ENCODE data around the gene ITPR2. TPM values are rescaled to one million over a fixed set of nuclear protein-coding genes. Genes with fewer than 3 reads are reported as not detected.

Gene ITPR2
- total and polyA plus RNA-seq, 4 donors = 1.5 to 84.8 (median 21.8) TPM

DNA sequence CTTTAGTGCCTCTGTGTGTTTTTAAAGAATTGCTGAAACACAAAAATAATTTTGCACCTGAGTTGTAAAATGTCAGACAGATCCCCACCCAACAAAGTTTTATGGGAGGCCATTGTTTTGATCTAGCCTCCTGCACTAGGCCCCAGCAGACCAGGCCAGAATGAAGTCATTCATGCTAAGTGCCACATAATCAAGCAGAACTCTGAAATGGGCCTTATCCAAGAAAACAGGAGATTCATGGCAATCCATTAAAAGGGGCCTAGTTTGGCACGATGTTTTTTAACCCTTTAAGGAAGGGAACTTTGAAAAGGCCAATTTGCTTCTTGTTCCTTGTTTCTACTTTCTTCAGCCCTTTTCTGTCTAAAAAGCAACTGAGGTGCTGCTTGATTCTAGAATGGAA is 260.9 kb downstream of the ITPR2 start:
- WGBS, 2 donors = 0 to 14% methylated on average over 1 of the region's 1 CpG
- H3K9me3 ChIP-seq (ENCODE audit: control insufficient read depth, low read length) = no peaks in the 10 kb centered on the region
- H3K27me3 ChIP-seq (ENCODE audit: control insufficient read depth in 1 of 2, insufficient read depth in 2 of 2, low read length in 1 of 2) = no peaks in the 10 kb centered on the region
- H3K27ac ChIP-seq (ENCODE audit: low read depth in 1 of 2, low read length in 2 of 2) = no peak overlapping the region
- DNase-seq (no peak), ATAC-seq (ENCODE audit: low FRiP score) (no peak)
- peaks cover 0 to 1% of the 10 kb centered on the region in 2 donors for H3K4me1 ChIP-seq (ENCODE audit: control insufficient read depth in 1 of 2, insufficient read depth in 2 of 2, low read length in 2 of 2)
- no peaks in the 10 kb centered on the region for H3K36me3 ChIP-seq (ENCODE audit: control insufficient read depth in 1 of 2, insufficient read depth in 2 of 2, low read length in 1 of 2)
- H3K4me3 ChIP-seq (ENCODE audit: low read length in 2 of 2) = no peak overlapping the region
- intact Hi-C loops (cut with DNase I) = no loop called here

DNA sequence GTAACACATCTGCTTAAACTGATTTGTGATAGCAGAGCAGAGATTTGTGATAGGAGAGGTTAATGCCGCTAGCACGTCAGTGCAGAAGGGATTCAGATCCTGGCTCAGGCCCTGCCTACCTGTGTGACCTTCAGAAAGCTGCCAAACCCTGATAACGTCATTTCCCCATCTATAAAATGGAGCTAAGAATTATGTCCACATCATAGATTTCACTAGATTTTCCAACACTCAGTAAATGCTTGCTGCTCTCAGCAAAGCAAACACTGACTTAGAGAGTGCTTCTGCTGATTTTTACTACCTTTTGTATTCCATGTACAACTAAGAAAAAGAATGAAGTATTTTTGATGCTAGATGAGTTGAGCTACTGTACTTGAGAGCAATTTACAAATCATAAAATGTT is 261.4 kb downstream of the ITPR2 start:
- no peak for ATAC-seq (ENCODE audit: low FRiP score)
- Histone ChIP-seq H3K4me1 (ENCODE audit: control insufficient read depth in 1 of 2, insufficient read depth in 2 of 2, low read length in 2 of 2) (peaks cover 1 to 2% of the 10 kb centered on the region in 2 donors), H3K9me3 (ENCODE audit: control insufficient read depth, low read length) (no peaks in the 10 kb centered on the region), H3K36me3 (ENCODE audit: control insufficient read depth in 1 of 2, insufficient read depth in 2 of 2, low read length in 1 of 2) (no peaks in the 10 kb centered on the region), H3K4me3 (ENCODE audit: low read length in 2 of 2) (no peak overlapping the region), H3K27ac (ENCODE audit: low read depth in 1 of 2, low read length in 2 of 2) (no peak overlapping the region), H3K27me3 (ENCODE audit: control insufficient read depth in 1 of 2, insufficient read depth in 2 of 2, low read length in 1 of 2) (no peaks in the 10 kb centered on the region)
- no peak for DNase-seq
- 89 to 95% methylated on average over 3 of the region's 3 CpGs for WGBS, 2 donors
- intact Hi-C loops (cut with DNase I) = no loop called here

DNA sequence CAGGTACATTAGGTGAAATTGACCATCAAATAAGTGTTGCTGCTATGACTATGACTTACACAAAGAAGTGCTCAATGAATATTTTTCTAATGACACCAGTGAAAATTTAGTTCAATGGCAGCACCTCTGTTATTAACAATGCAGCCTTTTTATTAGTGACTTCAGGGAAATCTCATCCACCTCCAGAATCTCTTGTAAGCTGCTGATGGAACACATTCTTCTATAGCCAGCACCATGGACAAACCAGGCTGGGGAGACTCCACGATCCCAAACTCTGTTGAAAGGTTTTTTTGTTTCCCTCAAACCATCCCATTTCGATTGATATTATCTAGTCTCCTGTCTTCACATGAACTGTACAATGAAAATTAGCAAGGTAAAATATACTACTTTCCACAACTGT is 265.9 kb downstream of the ITPR2 start:
- Histone ChIP-seq H3K9me3 (ENCODE audit: control insufficient read depth, low read length) (no peaks in the 10 kb centered on the region), H3K27ac (ENCODE audit: low read depth in 1 of 2, low read length in 2 of 2) (no peak overlapping the region), H3K27me3 (ENCODE audit: control insufficient read depth in 1 of 2, insufficient read depth in 2 of 2, low read length in 1 of 2) (no peaks in the 10 kb centered on the region), H3K4me1 (ENCODE audit: control insufficient read depth in 1 of 2, insufficient read depth in 2 of 2, low read length in 2 of 2) (peaks cover 1 to 5% of the 10 kb centered on the region in 2 donors), H3K36me3 (ENCODE audit: control insufficient read depth in 1 of 2, insufficient read depth in 2 of 2, low read length in 1 of 2) (no peaks in the 10 kb centered on the region), H3K4me3 (ENCODE audit: low read length in 2 of 2) (no peak overlapping the region)
- intact Hi-C loops (cut with DNase I) = no loop called here
- DNase-seq = no peak
- no peak for ATAC-seq (ENCODE audit: low FRiP score)
- WGBS, 2 donors = 72 to 76% methylated on average over 2 of the region's 2 CpGs

DNA sequence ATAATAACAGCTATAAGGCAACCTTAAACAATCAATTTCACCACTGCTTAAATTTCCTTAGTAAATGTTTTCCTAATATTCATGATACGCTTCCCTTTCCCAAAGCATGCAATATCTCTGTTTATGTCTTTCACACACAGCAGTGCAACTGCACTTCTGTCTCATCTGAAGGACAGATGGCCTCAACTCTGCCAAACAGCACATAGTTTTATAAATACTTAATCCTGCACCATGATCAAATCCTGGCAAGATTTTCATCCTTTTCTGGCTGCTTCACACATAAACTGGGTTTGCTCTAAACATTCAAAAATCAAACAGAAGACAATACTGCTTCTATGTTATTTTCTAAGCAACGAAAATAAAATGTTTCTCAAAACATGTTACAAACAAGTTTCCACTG is 266.3 kb downstream of the ITPR2 start:
- H3K27me3 ChIP-seq (ENCODE audit: control insufficient read depth in 1 of 2, insufficient read depth in 2 of 2, low read length in 1 of 2) = no peaks in the 10 kb centered on the region
- no peak for DNase-seq
- H3K4me3 ChIP-seq (ENCODE audit: low read length in 2 of 2) = no peak overlapping the region
- peaks cover 0 to 5% of the 10 kb centered on the region in 2 donors for H3K4me1 ChIP-seq (ENCODE audit: control insufficient read depth in 1 of 2, insufficient read depth in 2 of 2, low read length in 2 of 2)
- no peak overlapping the region for H3K27ac ChIP-seq (ENCODE audit: low read depth in 1 of 2, low read length in 2 of 2)
- no peaks in the 10 kb centered on the region for H3K9me3 ChIP-seq (ENCODE audit: control insufficient read depth, low read length)
- WGBS, 2 donors = 13 to 30% methylated on average over 2 of the region's 2 CpGs
- no peaks in the 10 kb centered on the region for H3K36me3 ChIP-seq (ENCODE audit: control insufficient read depth in 1 of 2, insufficient read depth in 2 of 2, low read length in 1 of 2)
- ATAC-seq (ENCODE audit: low FRiP score) = no peak
- intact Hi-C loops (cut with DNase I) = no loop called here

DNA sequence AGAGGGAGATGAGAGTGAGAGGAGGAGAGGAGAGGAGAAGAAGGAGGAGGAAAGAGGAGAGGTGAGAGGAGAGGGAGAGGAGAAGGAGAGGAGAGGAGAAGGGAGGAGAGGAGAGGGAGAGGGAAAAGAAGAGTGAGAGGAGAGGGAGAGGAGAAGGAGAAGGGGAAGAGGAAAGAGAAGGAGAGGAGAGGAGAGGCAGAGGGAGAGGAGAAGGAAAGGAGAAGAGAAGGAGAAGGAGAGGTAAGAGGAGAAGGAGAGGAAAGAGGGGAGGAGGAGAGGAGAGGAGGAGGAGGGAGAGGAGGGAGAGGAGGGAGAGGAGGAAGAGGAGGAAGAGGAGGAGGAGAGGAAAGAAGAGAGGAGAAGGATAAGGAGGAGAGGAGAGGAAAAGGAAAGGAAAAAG is 266.8 kb downstream of the ITPR2 start:
- no peak for DNase-seq
- H3K27me3 ChIP-seq (ENCODE audit: control insufficient read depth in 1 of 2, insufficient read depth in 2 of 2, low read length in 1 of 2) = no peaks in the 10 kb centered on the region
- intact Hi-C loops (cut with DNase I) = no loop called here
- no peak for ATAC-seq (ENCODE audit: low FRiP score)
- no peaks in the 10 kb centered on the region for H3K36me3 ChIP-seq (ENCODE audit: control insufficient read depth in 1 of 2, insufficient read depth in 2 of 2, low read length in 1 of 2)
- H3K4me3 ChIP-seq (ENCODE audit: low read length in 2 of 2) = no peak overlapping the region
- no peaks in the 10 kb centered on the region for H3K9me3 ChIP-seq (ENCODE audit: control insufficient read depth, low read length)
- peaks cover 0 to 5% of the 10 kb centered on the region in 2 donors for H3K4me1 ChIP-seq (ENCODE audit: control insufficient read depth in 1 of 2, insufficient read depth in 2 of 2, low read length in 2 of 2)
- no peak overlapping the region for H3K27ac ChIP-seq (ENCODE audit: low read depth in 1 of 2, low read length in 2 of 2)

DNA sequence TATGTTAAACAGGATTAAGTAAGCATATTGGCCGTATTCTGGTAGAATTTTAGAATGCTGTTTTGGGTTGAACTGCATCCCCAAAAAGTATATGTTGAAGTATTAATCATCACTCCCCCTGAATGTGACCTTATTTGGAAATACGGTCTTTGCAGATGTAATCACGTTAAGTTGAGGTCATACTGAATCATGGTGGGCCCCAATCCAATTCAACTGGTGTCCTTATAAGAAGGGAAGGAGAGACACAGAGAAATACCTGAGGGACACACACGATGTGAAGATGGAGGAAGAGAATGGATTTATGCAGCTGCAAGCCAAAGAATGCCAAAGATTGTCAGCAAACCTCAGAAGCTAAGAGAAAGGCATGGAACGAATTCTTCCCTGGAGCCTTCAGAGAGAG is 268.6 kb downstream of the ITPR2 start:
- ATAC-seq (ENCODE audit: low FRiP score) = no peak
- Histone ChIP-seq H3K4me1 (ENCODE audit: control insufficient read depth in 1 of 2, insufficient read depth in 2 of 2, low read length in 2 of 2) (peaks cover 0 to 5% of the 10 kb centered on the region in 2 donors), H3K9me3 (ENCODE audit: control insufficient read depth, low read length) (no peaks in the 10 kb centered on the region), H3K36me3 (ENCODE audit: control insufficient read depth in 1 of 2, insufficient read depth in 2 of 2, low read length in 1 of 2) (no peaks in the 10 kb centered on the region), H3K4me3 (ENCODE audit: low read length in 2 of 2) (no peak overlapping the region), H3K27ac (ENCODE audit: low read depth in 1 of 2, low read length in 2 of 2) (no peak overlapping the region), H3K27me3 (ENCODE audit: control insufficient read depth in 1 of 2, insufficient read depth in 2 of 2, low read length in 1 of 2) (no peaks in the 10 kb centered on the region)
- no peak for DNase-seq
- intact Hi-C loops (cut with DNase I) = no loop called here
- WGBS, 2 donors = 57 to 62% methylated on average over 5 of the region's 5 CpGs

DNA sequence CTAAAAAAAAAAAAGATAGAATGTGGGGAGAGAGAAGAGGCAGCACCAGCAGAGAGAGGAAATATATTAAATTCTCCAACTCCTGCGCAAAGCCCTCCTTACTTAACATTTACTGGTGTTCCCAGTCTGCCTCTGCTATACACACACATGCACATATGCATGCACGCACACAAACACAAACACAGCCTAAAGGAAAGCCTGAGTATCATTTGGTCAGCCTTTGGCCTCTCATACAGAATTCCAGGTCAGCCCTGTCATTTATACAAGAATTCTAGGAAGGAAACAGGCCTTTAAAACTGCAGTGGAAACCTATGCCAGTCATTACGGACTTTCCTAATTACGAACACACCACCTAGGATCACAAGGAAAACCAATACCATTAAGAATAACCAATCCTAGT is 269.4 kb downstream of the ITPR2 start:
- H3K27ac ChIP-seq (ENCODE audit: low read depth in 1 of 2, low read length in 2 of 2) = no peak overlapping the region
- no peaks in the 10 kb centered on the region for H3K27me3 ChIP-seq (ENCODE audit: control insufficient read depth in 1 of 2, insufficient read depth in 2 of 2, low read length in 1 of 2)
- 96 to 98% methylated on average over 4 of the region's 4 CpGs for WGBS, 2 donors
- H3K4me3 ChIP-seq (ENCODE audit: low read length in 2 of 2) = no peak overlapping the region
- intact Hi-C loops (cut with DNase I) = no loop called here
- no peak for ATAC-seq (ENCODE audit: low FRiP score)
- no peak for DNase-seq
- no peaks in the 10 kb centered on the region for H3K36me3 ChIP-seq (ENCODE audit: control insufficient read depth in 1 of 2, insufficient read depth in 2 of 2, low read length in 1 of 2)
- no peaks in the 10 kb centered on the region for H3K9me3 ChIP-seq (ENCODE audit: control insufficient read depth, low read length)
- H3K4me1 ChIP-seq (ENCODE audit: control insufficient read depth in 1 of 2, insufficient read depth in 2 of 2, low read length in 2 of 2) = peaks cover 0 to 5% of the 10 kb centered on the region in 2 donors

DNA sequence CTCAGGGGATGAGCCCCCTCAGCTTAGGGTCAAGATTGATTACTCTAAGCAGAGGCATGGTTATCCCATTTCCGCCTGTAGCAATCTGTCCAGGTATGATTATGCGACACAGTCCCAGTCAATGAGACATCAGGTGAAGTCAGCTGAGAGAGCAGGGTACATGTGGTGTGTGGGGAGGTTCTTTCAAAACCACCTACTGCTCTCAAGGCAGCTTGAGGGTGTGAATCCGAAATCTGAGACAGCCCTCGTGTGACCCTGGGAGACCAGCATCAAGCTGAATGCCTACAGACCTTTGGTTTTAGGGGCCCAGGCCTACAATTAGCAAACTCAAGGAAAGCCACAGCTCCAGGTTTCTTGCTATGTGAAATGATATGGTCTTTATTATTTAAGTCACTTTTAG is 275.7 kb downstream of the ITPR2 start:
- peaks cover 2 to 3% of the 10 kb centered on the region in 2 donors for H3K36me3 ChIP-seq (ENCODE audit: control insufficient read depth in 1 of 2, insufficient read depth in 2 of 2, low read length in 1 of 2)
- intact Hi-C loops (cut with DNase I) = no loop called here
- no peaks in the 10 kb centered on the region for H3K9me3 ChIP-seq (ENCODE audit: control insufficient read depth, low read length)
- no peak overlapping the region for H3K4me3 ChIP-seq (ENCODE audit: low read length in 2 of 2)
- H3K27me3 ChIP-seq (ENCODE audit: control insufficient read depth in 1 of 2, insufficient read depth in 2 of 2, low read length in 1 of 2) = no peaks in the 10 kb centered on the region
- WGBS, 2 donors = 96 to 97% methylated on average over 4 of the region's 4 CpGs
- H3K27ac ChIP-seq (ENCODE audit: low read depth in 1 of 2, low read length in 2 of 2) = no peak overlapping the region
- ATAC-seq (ENCODE audit: low FRiP score) (no peak), DNase-seq (no peak)
- peaks cover 0 to 2% of the 10 kb centered on the region in 2 donors for H3K4me1 ChIP-seq (ENCODE audit: control insufficient read depth in 1 of 2, insufficient read depth in 2 of 2, low read length in 2 of 2)

DNA sequence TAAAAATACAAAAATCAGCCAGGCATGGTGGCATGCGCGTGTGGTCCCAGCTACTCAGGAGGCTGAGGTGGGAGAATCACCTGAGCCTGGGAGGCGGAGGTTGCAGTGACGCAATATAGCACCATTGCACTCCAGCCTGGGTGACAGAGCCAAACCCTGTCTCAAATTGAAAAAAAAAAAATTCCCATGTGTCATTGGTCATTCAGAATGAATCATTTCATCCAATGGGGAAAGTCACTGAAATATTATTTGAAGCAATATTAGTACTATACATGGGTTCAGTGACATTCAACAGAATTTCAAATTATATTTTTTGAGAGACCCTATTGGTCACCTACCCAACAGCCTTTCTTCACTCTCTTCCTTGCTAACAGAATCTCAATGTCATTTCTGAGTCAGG is 276.1 kb downstream of the ITPR2 start:
- Histone ChIP-seq H3K27ac (ENCODE audit: low read depth in 1 of 2, low read length in 2 of 2) (no peak overlapping the region), H3K27me3 (ENCODE audit: control insufficient read depth in 1 of 2, insufficient read depth in 2 of 2, low read length in 1 of 2) (no peaks in the 10 kb centered on the region), H3K4me3 (ENCODE audit: low read length in 2 of 2) (no peak overlapping the region), H3K36me3 (ENCODE audit: control insufficient read depth in 1 of 2, insufficient read depth in 2 of 2, low read length in 1 of 2) (peaks cover 2 to 3% of the 10 kb centered on the region in 2 donors), H3K4me1 (ENCODE audit: control insufficient read depth in 1 of 2, insufficient read depth in 2 of 2, low read length in 2 of 2) (no peaks in the 10 kb centered on the region), H3K9me3 (ENCODE audit: control insufficient read depth, low read length) (no peaks in the 10 kb centered on the region)
- intact Hi-C loops (cut with DNase I) = no loop called here
- no peak for DNase-seq
- WGBS, 2 donors = 98 to 100% methylated on average over 4 of the region's 4 CpGs
- ATAC-seq (ENCODE audit: low FRiP score) = no peak

Data from aorta (tissue), 5 donors.